SK-N-SH treated with all-trans-retinoic acid at 6 μM for 48 hours (cell line): ENCODE measurements around the gene PTPRT.

Experiments used
- ATAC-seq: fragments of 200-7000 bp; cut with Tn5 transposase; 3 replicates; pipeline ENCODE4 v1.9.1; 2020; ENCODE audit warnings: mild to moderate bottlenecking, moderate library complexity
- ARNTL ChIP-seq: fragments of 450-650 bp; formaldehyde crosslinking; IDR thresholded peaks from 2 replicates; pipeline ENCODE4 v1.5.0; 2020; ENCODE audit warnings: low read depth, mild to moderate bottlenecking, moderate library complexity, borderline replicate concordance
- BACH2 ChIP-seq: fragments of 250-450 bp; sonication (Bioruptor Pico); IDR thresholded peaks from 2 replicates; pipeline ENCODE4 v1.9.0; 2021; ENCODE audit warnings: mild to moderate bottlenecking, borderline replicate concordance
- CREB5 ChIP-seq: fragments of 250-450 bp; sonication (Bioruptor Pico); IDR thresholded peaks from 2 replicates; pipeline ENCODE4 v1.5.1; 2020; ENCODE audit warnings: low read depth, mild to moderate bottlenecking, moderate library complexity
- CSRNP3 ChIP-seq: fragments of 250-450 bp; sonication (Bioruptor Pico); IDR thresholded peaks from 2 replicates; pipeline ENCODE4 v1.5.1; 2021; ENCODE audit warnings: mild to moderate bottlenecking, moderate library complexity
- ESRRG ChIP-seq: fragments of 250-450 bp; sonication (Bioruptor Pico); IDR thresholded peaks from 2 replicates; pipeline ENCODE4 v1.6.1; 2021; ENCODE audit warnings: mild to moderate bottlenecking
- GLIS3 ChIP-seq: fragments of 250-450 bp; sonication (Bioruptor Pico); IDR thresholded peaks from 2 replicates; pipeline ENCODE4 v1.5.0; 2020; ENCODE audit warnings: mild to moderate bottlenecking, moderate library complexity
- ISL1 ChIP-seq: fragments of 250-450 bp; sonication (Bioruptor Pico); IDR thresholded peaks from 2 replicates; pipeline ENCODE4 v2.1.2; 2022; ENCODE audit warnings: mild to moderate bottlenecking, moderate library complexity
- OSR1 ChIP-seq: fragments of 250-450 bp; sonication (Bioruptor Pico); IDR thresholded peaks from 2 replicates; pipeline ENCODE4 v1.8.0; 2022; ENCODE audit warnings: moderate library complexity, mild to moderate bottlenecking, inconsistent platforms
- PATZ1 ChIP-seq: fragments of 250-450 bp; sonication (Bioruptor Pico); IDR thresholded peaks from 2 replicates; pipeline ENCODE4 v1.8.0; 2020; ENCODE audit warnings: mild to moderate bottlenecking, moderate library complexity, borderline replicate concordance
- POU6F1 ChIP-seq: fragments of 250-450 bp; sonication (Bioruptor Pico); IDR thresholded peaks from 2 replicates; pipeline ENCODE4 v1.8.0; 2021; ENCODE audit warnings: low read depth, mild to moderate bottlenecking, moderate library complexity, borderline replicate concordance
- PPARA ChIP-seq: fragments of 250-450 bp; sonication (Bioruptor Pico); IDR thresholded peaks from 2 replicates; pipeline ENCODE4 v1.5.0; 2020; ENCODE audit warnings: mild to moderate bottlenecking, borderline replicate concordance
- RARB ChIP-seq: fragments of 250-450 bp; sonication (Bioruptor Pico); IDR thresholded peaks from 2 replicates; pipeline ENCODE4 v1.8.0; 2021; ENCODE audit warnings: mild to moderate bottlenecking, moderate library complexity
- SNAI2 ChIP-seq: fragments of 250-450 bp; sonication (Bioruptor Pico); IDR thresholded peaks from 2 replicates; pipeline ENCODE4 v1.5.0; 2020; ENCODE audit warnings: mild to moderate bottlenecking, moderate library complexity
- TCF4 ChIP-seq: fragments of 250-450 bp; sonication (Bioruptor Pico); IDR thresholded peaks from 2 replicates; pipeline ENCODE4 v1.8.0; 2021; ENCODE audit warnings: mild to moderate bottlenecking, moderate library complexity, borderline replicate concordance
- TOX ChIP-seq: fragments of 250-450 bp; sonication (Bioruptor Pico); IDR thresholded peaks from 2 replicates; pipeline ENCODE4 v1.8.0; 2021; ENCODE audit warnings: mild to moderate bottlenecking, moderate library complexity, borderline replicate concordance
- TSHZ2 ChIP-seq: fragments of 250-450 bp; sonication (Bioruptor Pico); IDR thresholded peaks from 2 replicates; pipeline ENCODE4 v1.5.0; 2020; ENCODE audit warnings: mild to moderate bottlenecking, moderate library complexity
- ZFP3 ChIP-seq: fragments of 250-450 bp; sonication (Bioruptor Pico); IDR thresholded peaks from 2 replicates; pipeline ENCODE4 v1.5.0; 2020; ENCODE audit warnings: mild to moderate bottlenecking, moderate library complexity
- ZFP30 ChIP-seq: fragments of 450-650 bp; formaldehyde crosslinking; IDR thresholded peaks from 2 replicates; pipeline ENCODE4 v1.5.0; 2022; ENCODE audit warnings: mild to moderate bottlenecking, moderate library complexity
- ZNF565 ChIP-seq: fragments of 450-650 bp; formaldehyde crosslinking; conservative IDR thresholded peaks from 2 replicates; pipeline ENCODE4 v1.5.0; 2020; ENCODE audit warnings: low read depth, mild to moderate bottlenecking, moderate library complexity
- ZNF70 ChIP-seq: fragments of 450-650 bp; formaldehyde crosslinking; IDR thresholded peaks from 2 replicates; pipeline ENCODE4 v1.5.0; 2020; ENCODE audit warnings: mild to moderate bottlenecking, moderate library complexity

PTPRT gene

GRCh38 chr20:42053350-42053749, 1136.4 kb downstream of the PTPRT start:
- no peak for ATAC-seq
- TF ChIP-seq ARNTL (CRISPR knock-in tag), result no peak
- TF ChIP-seq TCF4 (CRISPR knock-in tag), result no peak
- TF ChIP-seq, all 23 proteins: peak for 0

- 0 out of 2 replicates have a peak, but pooled peaks have one; percentile 48 for TF ChIP-seq TSHZ2 (CRISPR knock-in tag)
- no peak for TF ChIP-seq GLIS3 (CRISPR knock-in tag)
These were observed 1137.8 kb downstream of the PTPRT start for GRCh38 chr20:42051921-42052320.

GRCh38 chr20:42046371-42047085, 1143.2 kb downstream of the PTPRT start:
- TF ChIP-seq ZNF70 (CRISPR knock-in tag) (no peak), BACH2 (CRISPR knock-in tag) (no peak), POU6F1 (CRISPR knock-in tag) (no peak), CSRNP3 (CRISPR knock-in tag) (no peak), TOX (no peak), ZFP30 (no peak), CREB5 (CRISPR knock-in tag) (no peak), ISL1 (no peak), RARB (CRISPR knock-in tag) (no peak), PPARA (CRISPR knock-in tag) (no peak)
- no peak for ATAC-seq

More at GRCh38 chr20:42051921-42052320, 1137.8 kb downstream of the PTPRT start:
- ATAC-seq, result no peak; the same call in 2 of the 3 replicates

GRCh38 chr20:42043921-42044320, 1145.8 kb downstream of the PTPRT start:
- no peak for ATAC-seq
- TF ChIP-seq ARNTL (CRISPR knock-in tag), result no peak
- no peak for TF ChIP-seq RARB (CRISPR knock-in tag)
- TF ChIP-seq OSR1 (CRISPR knock-in tag), result no peak
- no peak for TF ChIP-seq TCF4 (CRISPR knock-in tag)
- no peak for TF ChIP-seq POU6F1 (CRISPR knock-in tag)
- no peak for TF ChIP-seq ESRRG (CRISPR knock-in tag)
- TF ChIP-seq ZFP3 (CRISPR knock-in tag), result no peak
- TF ChIP-seq PATZ1 (CRISPR knock-in tag), result no peak
- TF ChIP-seq CSRNP3 (CRISPR knock-in tag), result no peak
- no peak for TF ChIP-seq ZNF565 (CRISPR knock-in tag)
- no peak for TF ChIP-seq SNAI2 (CRISPR knock-in tag)
- TF ChIP-seq TSHZ2 (CRISPR knock-in tag), result no peak
